HG02759 (cell line): ENCODE results near the gene FREM2.

Source experiments
- ATAC-seq: cut with Tn5 transposase; IDR thresholded peaks from one replicate; pipeline ENCODE4 v1.9.1; 2021; ENCODE audit warnings: mild to moderate bottlenecking, moderate library complexity; ENCODE audit not compliant: unreplicated experiment

FREM2 gene

DNA sequence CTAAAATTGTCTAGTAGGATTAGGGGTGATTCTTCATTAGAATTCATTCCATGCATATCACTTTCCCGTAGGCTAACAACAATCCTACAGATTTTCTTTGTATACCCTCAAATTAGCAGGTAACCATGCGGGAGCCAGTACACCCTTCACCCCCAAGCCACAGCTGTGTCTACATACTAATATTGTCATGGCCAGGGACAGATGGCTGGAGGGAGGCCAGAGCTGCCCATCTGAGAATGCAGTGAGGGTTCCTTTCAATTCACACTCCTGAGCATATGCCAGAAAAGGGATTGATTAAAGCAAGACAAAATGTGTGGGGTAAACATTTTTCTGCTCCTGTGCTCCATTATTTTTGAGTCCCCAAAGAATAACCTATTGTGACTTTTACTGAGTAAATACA, 68.9 kb downstream of the FREM2 start:
- ATAC-seq: no peak

GRCh38 chr13:38758277-38758676, 71.4 kb downstream of the FREM2 start:
- ATAC-seq: no peak

- ATAC-seq: no peak
These were observed 72.5 kb downstream of the FREM2 start for GRCh38 chr13:38759390-38759789.

- no peak for ATAC-seq
These were observed 76.8 kb downstream of the FREM2 start for GRCh38 chr13:38763446-38764381.

- no peak for ATAC-seq
These were observed 79.9 kb downstream of the FREM2 start for GRCh38 chr13:38766799-38767198.

DNA sequence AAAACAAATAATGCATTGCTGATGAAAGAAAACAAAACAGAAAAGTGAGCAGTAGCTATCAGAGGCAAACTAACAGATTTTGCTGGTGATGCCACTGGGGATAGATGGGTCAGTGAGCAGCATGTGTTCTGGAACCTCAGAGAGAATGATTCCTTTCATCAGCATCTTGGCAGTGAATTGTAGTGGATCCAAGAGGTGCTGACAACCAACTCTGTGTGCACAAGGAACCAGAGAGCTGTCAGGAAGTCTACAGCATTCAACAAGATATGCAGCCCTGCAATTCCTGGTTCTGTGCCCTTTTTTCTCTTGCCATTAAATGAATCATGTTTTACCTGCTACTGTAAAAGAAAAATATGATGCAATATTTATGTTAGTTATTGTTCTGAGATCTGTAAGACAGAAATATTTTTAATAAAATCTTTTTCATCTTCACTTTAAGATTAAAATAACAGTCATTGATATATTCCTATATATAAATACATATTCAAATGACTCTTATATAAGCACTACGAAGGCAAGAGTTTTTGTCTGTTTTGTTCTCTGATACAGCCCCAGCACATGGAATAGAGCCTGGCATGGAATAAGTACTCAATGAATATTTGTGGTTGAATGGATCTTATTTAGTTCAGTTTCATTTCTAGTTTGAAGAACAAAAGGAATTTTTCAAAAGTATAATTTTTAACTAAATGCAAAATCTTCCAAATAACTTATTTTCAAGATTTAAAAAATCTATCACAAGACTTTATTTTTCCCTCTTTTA, 80.8 kb downstream of the FREM2 start:
- ATAC-seq: no peak

DNA sequence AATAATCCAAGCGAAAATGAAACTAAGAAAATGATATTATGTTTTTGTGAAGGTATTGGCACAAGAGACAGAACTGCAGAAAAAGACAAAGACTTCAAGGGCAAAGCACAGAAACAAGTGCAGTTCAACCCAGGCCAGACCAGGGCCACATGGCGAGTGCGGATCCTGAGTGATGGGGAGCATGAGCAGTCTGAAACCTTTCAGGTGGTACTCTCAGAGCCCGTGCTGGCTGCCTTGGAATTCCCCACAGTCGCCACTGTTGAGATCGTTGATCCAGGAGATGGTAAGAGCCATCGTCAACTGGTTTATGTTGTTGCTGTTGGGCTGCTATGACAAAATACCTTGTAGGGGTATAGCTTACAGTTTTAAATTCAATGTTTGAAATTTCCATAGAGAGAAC, 82.6 kb downstream of the FREM2 start:
- no peak for ATAC-seq

GRCh38 chr13:38775085-38775484, 88.2 kb downstream of the FREM2 start:
- ATAC-seq: no peak

- ATAC-seq: no peak
These were observed 90.7 kb downstream of the FREM2 start for GRCh38 chr13:38777347-38778119.

GRCh38 chr13:38781539-38781938, 94.7 kb downstream of the FREM2 start:
- no peak for ATAC-seq

DNA sequence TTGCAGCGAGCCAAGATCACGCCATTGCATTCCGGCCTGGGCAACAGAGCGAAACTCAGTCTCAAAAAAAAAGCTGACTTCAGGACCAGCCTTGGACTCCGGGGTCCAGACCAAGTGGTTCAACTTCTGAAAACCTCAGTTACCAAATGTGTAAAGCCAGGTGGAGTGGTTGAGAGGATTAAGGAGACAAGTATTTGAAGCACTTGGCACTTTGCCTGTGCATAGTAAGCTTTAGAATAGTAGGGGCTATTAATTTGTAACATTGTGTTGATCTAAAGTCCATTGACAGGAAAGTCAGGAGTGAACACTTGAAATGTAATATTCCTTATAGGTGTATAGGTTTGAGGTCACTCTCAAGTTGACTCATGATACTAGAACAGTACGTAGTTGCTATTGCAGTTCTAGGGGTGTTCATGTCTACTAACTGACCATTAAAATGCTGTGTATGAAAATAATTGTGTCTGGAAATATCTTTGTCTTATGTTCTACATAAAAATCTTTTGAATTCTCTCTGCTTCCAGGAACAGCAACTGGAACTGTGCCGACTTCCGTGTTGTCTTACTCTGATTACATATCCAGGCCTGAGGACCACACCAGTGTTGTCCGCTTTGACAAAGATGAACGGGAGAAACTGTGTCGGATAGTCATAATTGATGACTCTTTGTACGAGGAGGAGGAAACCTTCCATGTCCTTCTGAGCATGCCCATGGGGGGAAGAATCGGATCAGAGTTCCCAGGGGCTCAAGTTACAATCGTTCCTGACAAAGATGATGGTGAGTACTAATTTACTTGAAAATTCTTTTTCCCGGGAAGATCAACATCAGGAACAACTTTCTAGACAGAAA, 97.4 kb downstream of the FREM2 start:
- ATAC-seq: no peak

- no peak for ATAC-seq
These were observed 98.2 kb downstream of the FREM2 start for GRCh38 chr13:38785042-38785441.

GRCh38 chr13:38785490-38785889, 98.6 kb downstream of the FREM2 start:
- ATAC-seq: no peak

DNA sequence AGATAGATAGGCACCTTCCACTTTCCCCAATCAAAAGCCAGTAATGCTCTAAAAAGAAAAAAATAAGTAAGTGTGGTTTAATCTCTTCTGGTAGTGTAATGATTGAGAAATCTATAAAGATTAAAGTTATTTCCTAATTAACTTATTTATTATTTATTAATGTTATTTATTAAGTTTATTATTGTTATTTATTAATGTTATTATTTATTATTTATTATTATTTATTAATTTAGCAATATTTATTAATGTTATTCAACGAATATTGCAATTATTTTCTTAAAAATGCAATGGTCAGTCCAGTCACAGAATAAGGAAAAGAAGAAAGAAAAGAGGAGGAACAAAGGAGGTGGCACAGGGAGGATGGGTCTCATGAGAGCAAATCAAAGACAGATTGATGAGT, 100.7 kb downstream of the FREM2 start:
- ATAC-seq: no peak

DNA sequence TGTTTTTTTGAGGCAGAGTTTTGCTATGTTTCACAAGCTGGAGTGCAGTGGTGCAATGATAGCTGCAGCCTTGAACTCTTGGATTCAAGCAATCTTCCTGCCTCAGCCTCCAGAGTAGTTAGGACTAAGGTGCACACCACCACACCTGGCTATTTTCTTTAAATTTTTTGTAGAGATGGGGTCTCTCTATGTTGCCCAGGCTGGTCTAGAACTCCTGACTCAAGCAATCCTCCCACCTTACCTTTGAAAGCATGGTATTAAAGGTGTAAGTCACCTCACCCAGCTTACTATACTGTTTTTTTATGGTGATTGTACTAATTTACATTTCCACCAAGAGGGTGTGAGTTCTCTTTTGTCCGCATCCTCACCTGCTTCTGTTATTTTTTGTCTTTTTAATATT, 110.0 kb downstream of the FREM2 start:
- no peak for ATAC-seq

- ATAC-seq: no peak
These were observed 116.7 kb downstream of the FREM2 start for GRCh38 chr13:38803531-38803930.

GRCh38 chr13:38804061-38804460, 117.2 kb downstream of the FREM2 start:
- ATAC-seq: no peak

DNA sequence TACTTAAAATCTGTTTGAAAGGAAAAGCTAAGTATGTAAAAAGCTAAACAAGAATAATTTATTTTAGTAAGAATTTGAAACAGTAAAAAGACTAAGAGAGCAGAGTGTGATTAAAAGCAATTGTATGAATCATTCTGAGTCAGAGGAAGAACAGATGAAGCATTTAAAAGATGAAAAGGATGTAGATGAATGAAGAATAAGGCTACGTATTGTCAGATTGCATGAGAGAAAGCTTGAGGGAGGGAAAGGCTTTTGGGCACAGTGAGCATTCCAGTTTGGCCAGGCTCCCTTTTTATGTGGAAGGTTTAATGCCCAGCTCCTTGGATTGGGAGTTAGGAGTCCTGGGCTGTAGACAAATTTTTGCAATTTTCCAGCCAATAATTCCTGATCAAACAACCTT, 117.7 kb downstream of the FREM2 start:
- no peak for ATAC-seq

DNA sequence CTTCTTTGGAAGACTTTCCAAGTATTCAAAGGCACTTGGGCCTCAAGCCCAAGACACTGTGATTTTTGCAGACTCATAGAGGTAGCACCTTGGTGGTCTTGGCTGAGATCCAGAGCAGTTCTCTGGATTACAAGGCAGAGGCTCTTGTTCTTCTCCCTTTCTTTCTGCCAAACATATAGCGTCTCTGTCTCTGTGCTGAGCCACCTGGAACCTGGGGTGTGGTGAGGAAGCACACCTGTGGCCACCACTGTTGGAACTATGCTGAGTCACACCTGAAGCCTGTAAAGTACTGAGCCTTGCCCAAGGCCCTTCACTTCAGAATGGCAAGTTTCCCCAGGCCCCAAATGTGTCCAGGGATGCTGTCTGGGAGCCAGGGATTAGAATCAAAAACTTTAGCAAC, 127.5 kb downstream of the FREM2 start:
- ATAC-seq: no peak

GRCh38 chr13:38819053-38819452, 132.2 kb downstream of the FREM2 start:
- no peak for ATAC-seq
